ENCODE results near the gene IL22RA1. TPM values are rescaled to one million over a fixed set of nuclear protein-coding genes. Genes with fewer than 3 reads are reported as not detected.

The IL22RA1 gene
- total RNA-seq, 1 donor = not detected

DNA sequence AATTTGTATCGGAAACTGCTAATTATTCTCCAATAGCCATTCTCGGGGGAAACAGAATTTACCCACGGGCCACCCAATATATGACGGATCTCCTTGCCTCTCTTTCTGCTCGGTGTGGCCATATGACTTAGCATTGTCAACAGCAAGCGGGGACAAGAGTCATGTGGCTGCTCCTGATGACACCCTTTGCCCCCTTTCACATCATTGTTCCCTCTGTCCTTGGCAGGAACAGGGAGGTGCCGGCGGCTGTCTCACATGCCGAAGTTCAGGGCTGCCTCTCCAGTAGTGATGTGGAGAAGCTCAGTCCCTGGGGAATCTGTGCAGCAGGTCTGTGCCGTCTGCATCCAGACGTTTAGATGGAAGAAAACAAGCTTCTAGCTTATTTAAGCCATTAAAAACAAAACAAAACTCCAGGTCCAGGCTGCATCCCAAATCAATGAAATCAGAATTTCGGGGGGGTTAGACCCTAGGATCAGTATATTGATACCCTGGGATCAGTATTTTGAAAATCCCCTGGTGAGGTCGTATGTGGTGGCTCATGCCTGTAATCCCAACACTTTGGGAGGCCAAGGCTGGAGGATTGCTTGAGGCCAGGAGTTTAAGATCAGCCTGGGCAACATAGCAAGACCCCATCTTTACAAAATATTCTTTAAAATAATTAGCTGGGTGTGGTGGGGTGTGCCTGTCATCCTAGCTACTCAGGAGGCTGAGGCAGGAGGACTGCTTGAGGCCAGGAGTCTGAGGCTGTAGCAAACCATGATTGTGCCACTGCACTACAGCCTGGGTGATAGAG lies 41.8 kb downstream of the IL22RA1 start:
- no peak for DNase-seq (ENCODE audit: low read depth in 2 of 3, low spot score in 2 of 3)

DNA sequence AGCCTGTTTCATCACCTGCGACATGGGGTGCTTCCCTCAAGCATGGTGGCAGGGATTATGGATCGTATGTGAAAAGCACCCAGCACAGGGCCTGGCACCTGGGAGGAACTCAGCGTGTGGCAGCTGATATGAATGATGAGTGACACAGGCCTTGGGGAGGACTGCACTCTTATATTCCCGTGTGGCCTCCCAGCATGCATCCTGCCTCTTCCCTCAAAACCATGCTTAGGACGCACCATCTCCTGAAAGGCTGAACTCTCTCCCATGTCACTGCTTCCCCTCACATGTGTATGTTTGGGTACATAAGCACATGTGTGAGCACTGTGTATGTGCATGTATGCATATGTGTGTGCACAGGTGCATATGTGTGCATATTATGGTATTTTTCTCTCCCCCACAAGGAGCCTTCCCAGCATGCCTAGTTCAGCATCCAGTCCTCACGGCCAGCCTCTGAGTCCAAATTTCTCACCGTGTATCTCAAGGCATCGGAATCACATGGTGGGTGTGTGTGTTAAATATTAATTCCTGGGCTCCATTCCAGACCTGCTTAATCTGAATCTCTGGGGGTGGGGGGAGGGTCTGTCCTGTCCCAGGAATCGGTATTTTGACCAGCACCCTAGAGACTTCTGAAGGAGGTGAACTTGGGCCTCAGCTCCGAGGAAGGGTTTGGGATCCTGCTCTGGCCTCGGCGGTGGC lies 43.8 kb downstream of the IL22RA1 start:
- no peak for DNase-seq (ENCODE audit: low read depth in 2 of 3, low spot score in 2 of 3)

DNA sequence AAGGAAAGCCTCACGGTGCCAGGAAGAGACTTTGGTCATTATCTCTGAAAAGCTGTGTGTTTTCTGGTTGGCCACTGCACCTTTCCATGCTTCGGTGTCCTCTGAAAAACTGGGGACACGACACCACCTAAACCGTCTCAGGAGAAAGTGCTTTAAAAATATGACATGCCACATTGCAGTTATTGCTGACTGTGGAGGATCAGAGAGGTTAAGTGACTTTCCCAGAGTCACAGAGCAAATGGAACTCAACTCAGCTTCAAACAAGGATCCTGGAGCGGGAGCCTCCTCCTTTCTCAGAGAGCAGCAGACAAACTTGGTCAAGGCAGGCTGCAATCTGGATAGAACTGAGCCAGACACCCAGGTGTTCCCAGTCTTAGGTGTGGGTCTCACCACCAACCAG lies 44.8 kb downstream of the IL22RA1 start:
- DNase-seq (ENCODE audit: low read depth in 2 of 3, low spot score in 2 of 3) = no peak

DNA sequence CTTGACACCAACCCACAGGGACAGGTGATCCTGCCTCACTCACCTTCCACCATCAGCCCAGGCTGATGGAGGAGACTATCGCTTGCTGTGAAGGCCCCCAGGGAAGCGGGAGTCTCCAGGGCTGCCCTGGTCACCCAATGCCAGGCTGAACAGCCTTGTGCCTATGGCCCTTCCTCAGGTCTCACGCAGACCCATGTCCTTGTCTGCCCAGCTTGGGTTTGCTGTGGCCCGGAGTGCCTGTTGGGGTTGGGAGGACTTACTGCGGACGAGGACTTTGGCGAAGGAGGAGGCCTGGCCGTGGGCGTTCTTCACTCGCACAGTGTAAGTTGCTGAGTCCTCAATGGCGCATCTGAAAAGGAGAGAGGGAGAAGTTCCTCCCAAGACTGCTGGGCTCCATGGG lies 45.3 kb downstream of the IL22RA1 start:
- no peak for DNase-seq (ENCODE audit: low read depth in 2 of 3, low spot score in 2 of 3)

DNA sequence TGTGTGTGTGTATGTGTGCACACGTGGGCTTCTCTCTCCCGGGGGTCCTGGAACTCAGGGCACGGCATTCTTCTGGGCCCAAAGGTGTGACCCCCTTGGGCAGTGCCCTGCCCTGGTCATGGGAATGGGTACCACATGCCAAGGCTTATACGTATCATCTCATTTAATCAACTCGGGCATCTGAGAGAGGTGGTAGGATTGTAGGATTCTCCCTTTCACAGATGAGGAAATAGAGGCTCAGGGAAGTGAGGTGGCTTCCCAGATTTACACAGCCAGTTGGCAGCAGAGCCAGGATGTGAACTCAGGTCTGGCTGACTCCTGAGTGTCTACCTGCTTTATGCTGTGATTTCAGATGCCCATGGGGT lies 46.2 kb downstream of the IL22RA1 start:
- DNase-seq (ENCODE audit: low read depth in 2 of 3, low spot score in 2 of 3) = no peak

DNA sequence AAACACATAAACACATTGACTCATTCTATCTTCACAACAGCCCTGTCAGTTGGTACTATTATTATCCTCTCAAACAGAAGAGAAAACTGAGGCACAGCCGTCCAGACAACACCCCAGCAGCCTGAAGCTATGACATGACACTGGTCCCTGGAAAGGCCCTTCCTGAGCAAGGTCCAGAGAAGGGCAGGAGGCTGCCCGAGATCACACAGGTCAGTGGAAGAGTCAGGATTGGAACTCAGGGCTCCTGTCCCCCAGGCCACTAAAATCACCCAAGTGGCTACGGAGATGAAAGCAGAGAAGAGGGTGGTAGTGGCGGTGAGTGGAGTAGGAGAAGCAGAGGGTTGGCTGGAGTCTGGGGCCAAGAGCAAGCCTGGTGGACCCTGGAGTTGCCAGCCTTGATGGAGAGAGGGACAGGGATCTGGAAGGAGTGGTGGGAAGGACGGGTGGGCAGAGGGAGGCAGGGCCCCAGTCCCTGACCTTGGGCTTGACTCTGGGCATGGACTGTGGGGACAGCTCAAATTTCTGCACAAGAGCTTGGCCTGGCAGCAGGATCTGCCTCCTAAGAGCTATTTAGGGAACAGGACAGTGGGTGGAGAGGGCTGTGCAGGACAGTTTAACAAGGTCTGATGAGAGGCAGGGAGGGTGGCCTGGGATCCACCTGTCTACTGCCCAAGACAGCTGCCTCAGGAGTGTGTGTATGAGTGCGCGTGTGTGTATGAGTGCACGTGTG lies 46.8 kb downstream of the IL22RA1 start:
- no peak for DNase-seq (ENCODE audit: low read depth in 2 of 3, low spot score in 2 of 3)

DNA sequence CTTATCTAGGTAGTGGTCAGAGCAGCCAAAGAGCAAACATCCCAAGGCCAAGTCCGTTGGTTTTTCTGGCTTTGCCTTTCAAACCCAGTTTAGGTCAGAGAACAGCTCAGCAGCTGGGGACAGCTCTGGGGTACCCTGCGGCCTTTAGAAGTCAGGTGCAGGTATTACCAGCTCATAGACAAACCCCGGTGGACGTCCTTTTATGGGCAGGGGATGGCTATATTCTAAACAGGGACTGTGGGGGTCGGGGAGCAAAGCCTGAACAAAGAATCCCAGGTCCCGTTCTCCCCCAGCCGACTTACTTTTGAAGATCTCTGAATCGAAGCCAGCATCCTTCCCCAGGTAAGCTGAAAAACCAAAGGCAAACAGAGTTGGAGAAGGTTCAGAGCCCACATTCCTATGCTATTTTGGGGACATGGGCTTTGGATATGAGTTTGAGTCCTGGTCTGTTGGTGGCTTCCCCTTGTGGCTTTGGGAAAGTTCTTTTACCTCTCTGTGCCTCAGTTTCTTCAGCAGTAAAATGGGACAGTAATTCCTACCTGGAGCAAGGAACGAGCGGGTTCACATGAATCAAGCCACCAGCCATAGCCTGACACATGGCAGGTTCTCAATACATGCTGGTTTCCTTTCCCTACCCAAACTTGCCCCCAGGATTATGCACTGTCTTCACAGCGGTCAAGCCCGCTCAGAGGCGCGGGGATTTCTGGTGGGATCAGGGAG lies 47.6 kb downstream of the IL22RA1 start:
- DNase-seq (ENCODE audit: low read depth in 2 of 3, low spot score in 2 of 3) = no peak

DNA sequence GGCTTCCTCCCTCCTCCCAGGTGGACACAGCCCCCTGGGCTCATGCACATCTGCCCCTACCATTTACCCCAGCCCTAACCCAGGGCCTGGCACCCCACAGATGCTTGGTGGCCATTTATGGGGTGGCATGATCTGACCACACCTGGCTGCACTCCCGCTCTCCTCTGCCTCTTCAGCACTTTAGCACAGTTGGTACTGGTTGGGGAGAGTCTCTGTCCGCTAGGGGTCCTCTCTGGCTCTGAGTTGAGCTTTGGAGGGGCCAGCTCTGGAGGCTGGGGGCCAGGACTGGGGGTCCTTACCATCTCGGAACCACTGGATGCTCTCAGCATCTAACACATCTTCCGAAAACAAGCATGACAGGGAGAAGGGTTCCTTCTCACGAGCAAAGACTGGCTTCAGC lies 48.4 kb downstream of the IL22RA1 start:
- no peak for DNase-seq (ENCODE audit: low read depth in 2 of 3, low spot score in 2 of 3)

DNA sequence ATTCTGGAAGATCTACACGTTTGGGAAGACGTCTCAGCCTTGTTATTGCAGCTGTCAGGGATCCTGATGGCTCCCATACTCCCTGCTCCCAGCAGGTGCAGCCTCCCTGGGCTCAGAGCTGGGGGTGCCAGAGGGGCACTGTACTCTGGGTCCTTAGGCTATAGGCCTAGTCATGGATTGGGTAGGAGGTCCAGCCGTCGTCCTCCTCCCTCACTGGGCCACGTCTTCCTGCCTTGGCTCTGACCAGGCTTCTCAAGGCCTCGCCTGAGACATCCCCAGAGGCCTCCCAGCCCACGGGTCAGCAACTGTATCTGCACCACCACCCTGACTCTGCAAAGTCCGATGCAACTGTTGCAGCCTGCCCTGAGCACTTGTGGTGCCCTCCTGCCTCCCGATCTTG lies 49.2 kb downstream of the IL22RA1 start:
- DNase-seq (ENCODE audit: low read depth in 2 of 3, low spot score in 2 of 3) = no peak

DNA sequence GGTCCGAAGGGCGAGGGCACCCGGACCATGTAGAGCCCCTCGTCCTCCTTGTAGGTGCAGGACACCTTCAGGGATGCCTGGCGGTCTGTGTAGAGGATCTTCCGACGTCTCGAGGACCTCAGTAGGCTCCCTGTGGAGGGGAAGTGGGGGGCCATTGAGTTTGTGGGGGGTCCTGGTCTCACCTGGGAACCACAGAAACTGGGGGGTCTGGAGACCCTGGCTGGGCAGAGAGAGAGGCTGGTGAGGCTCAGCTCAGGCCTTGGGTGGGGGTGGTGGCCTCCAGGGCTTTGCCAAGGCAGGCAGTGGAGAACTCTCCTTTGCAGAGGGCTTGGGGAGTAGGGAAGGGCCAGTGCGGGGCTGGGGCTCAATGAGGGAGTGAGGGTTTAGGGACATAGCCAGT lies 50.0 kb downstream of the IL22RA1 start:
- DNase-seq (ENCODE audit: low read depth in 2 of 3, low spot score in 2 of 3) = no peak

DNA sequence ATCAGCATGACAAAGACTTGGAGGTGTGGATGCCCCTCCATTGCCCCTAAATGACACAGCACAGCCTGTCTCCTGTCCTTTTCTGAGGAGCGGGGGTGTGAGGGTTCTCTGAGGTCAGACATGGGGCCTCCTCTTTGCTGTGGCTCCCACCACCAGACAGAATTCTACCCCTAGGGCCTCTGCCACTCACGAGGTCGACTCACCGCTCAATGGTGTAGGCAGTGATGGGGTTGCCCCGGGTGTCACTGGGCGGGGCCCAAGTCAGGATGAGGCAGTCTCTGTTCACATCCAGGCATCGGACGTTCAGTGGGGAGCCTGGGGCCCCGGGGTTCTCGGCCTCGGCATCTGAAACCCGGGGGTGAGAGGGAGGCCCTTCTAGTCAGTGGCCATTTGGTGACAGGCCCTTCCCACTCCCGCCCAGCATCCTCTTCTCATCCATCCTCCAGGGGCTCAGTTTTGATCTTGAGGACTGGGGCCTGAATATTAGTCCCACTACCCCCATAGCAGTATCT lies 50.9 kb downstream of the IL22RA1 start:
- no peak for DNase-seq (ENCODE audit: low read depth in 2 of 3, low spot score in 2 of 3)

DNA sequence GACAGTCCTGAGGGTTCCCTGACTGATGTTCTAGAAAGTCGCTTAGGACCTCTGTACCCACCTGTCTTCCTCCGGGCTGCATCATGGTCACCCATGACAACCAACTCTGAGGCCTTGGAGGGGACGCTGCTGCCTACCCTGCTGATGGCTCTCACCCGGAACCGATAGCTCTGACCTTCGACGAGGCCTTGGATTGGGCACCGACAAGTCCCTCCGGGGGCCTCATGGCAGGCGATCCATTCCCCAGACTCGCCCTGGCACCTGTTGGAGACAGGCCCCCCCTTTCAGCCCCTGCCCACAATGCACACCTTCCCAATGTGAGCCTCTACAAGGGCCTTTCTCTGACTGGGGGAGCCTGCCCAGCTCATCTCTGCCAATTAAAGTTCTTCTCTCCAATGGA lies 52.2 kb downstream of the IL22RA1 start:
- DNase-seq (ENCODE audit: low read depth in 2 of 3, low spot score in 2 of 3) = no peak

DNA sequence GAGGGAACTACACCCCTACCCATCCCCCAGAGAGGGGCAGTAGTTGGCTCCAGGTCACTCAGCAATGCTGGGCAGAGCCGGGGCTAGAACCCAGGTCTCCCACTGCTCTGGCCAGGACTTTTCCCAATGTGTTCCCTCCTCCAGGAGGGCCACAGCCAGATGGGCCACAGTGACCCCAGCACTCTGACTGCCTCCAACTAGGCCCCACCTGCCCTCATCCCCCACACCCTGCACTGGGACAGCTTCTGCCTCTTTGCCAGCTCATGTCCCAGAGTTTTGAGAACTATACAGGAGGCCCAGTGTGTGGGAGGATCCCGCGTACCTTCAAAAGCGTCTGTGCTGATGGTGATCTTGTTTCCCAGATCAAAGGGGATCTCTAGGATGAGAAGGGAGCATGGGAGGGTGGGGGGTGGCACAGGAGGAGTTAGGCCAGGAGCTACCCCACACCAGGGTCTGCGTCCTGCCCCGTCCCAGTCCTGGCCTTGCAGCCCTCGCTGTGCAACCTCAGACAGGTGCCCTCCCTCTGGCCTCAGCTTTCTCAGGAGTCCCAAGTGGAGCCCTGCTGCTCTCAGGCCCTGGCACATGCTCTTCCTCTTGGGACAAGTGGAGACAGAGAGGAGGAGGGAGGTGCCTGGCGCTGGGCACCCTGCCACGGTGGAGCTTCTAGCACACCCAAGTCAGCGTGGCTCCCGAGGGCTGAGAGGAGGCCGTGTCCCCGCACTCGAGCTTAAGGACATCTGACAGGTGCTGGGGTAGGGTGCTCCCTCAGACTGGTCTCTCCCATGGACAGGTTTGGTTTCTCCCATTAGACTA lies 53.0 kb downstream of the IL22RA1 start:
- DNase-seq (ENCODE audit: low read depth in 2 of 3, low spot score in 2 of 3) = no peak

DNA sequence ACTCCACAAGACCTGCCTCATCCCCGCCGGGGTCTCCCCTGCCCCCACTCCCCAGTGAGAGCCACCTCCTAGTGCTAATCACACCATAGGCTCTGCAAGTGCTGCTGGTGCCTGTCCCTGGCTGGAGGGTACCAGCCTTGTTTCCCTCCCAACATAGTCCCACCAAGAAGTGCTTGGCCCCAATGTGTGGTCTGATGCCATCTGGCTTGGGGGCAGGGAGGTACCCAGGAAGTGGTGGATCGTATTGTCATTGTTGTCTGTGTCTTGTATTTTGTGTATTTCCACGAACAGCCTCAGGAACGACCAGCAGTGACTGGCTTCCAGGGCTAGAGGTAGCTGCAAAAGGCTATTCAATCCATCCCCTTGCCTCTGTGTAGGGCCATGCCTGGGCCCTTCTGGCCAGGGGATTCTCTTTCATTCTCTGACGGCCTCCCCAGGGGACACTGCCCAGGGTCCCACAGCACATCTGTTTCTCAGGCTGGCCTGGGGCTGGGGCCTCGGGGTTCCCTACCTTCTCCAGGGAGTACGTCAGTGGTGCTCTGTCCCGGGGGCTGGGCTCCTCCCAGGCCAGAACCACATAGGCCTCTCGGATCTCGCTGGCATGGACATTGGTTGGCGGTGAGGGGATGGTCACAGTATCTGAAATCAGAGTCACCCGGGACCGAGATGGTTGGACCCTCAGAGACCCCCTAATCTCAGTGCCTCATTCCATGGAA lies 53.8 kb downstream of the IL22RA1 start:
- no peak for DNase-seq (ENCODE audit: low read depth in 2 of 3, low spot score in 2 of 3)

DNA sequence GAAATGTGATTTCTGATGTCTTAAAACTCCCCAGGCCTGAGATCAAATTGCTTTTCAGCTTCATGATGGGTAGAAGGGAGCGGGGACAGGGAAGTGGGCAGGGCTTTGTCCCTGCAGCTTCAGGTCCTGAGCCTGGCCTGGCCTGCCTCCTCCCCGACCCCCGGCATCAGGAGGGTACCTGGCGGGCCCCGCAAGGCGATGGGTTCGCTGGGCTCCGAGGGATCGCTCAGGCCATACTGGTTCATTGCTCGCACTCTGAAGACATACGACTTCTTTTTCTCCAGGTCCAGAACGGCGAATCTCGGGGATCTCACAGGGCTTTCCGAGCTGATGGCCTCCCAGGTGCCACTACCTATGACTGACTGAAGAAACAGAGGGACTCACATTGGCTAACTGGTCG lies 56.5 kb downstream of the IL22RA1 start:
- DNase-seq (ENCODE audit: low read depth in 2 of 3, low spot score in 2 of 3) = no peak

DNA sequence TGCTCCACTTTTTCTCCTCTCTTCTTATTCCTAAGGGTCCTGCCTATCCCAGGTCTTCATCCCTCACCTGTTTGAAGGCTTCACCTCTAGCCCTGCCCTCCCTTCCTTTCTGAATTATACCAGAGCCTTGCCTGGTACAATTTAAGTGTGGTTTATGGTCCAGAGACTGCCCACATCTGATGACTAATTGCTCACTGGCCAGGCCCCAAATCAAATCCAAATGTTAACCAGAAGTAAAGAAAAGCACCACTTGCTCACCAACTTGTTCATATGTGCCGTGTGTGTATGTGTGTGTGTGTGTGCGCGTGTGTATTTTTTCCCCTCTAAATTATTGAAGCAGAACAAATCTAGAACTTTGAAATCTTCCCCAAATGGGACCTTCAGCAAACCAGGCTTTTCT lies 57.4 kb downstream of the IL22RA1 start:
- DNase-seq (ENCODE audit: low read depth in 2 of 3, low spot score in 2 of 3) = no peak

DNA sequence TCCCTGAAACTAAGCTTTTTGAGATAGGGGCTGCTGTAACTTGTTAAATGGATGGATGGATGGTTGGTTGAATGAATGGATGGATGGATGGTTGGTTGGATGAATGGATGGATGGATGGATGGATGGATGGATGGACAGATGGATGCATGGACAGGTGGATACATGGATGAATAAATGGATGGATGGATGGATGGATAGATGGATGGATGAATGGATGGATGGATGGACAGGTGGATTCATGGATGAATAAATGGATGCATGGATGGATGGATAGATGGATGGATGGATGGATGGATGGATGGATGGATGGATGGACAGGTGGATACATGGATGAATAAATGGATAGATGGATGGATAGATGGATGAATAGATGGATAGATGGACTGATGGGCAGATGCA lies 57.9 kb downstream of the IL22RA1 start:
- no peak for DNase-seq (ENCODE audit: low read depth in 2 of 3, low spot score in 2 of 3)

DNA sequence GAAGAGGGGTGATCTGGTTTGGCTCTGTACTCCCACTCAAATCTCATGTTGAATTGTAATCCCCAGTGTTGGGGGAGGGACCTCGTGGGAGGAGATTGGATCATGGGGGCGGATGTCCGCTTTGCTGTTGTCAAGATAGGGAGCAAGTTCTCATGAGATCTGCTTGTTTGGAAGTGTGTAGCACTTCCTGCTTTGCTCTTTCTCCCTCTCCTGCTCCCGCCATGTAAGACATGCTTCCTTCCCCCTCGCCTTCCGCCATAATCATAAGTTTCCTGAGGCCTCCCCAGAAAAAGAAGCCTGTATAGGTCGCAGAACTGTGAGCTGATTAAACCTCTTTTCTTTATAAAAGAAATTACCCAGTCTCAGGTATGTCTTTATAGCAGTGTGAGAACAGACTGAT lies 58.9 kb downstream of the IL22RA1 start:
- no peak for DNase-seq (ENCODE audit: low read depth in 2 of 3, low spot score in 2 of 3)

DNA sequence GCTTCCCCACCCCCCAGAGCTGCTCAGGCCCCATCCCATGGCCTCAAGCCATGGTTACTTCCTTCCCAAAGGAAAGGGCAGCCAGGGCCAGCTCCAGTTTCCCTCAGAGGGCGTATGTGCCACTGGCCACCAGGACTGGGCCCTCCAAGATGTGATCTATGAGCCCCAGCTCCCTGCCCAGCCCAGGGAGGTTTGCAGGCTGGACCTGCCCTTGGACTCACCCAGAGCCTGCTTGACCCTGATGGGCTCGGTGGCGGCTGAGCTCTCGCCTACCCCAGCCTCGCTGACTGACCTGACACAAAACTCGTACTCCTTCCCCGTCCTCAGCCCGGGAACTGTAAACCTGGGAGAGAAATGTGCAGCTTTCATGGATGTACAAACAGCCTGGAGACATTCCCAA lies 60.6 kb downstream of the IL22RA1 start:
- no peak for DNase-seq (ENCODE audit: low read depth in 2 of 3, low spot score in 2 of 3)

DNA sequence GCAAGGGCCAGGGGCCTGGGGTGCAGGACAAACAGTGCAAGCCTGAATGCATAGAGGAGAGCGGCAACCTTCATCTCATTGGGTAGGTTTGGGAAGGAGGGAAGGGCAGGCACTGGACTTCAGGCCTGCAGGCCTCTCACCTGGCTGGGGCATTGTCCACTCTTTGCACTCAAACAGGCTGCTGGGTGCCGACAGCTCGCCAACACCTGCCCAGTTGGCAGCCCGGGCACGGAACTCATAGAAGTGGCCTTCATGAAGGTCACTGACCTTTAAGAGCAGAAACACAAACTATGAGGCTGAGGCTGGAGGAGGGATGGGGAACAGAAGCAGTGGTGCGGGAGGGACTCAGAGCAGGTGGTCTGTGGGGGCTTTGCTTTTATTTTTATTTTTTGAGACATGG lies 61.8 kb downstream of the IL22RA1 start:
- no peak for DNase-seq (ENCODE audit: low read depth in 2 of 3, low spot score in 2 of 3)
